CD4-positive, alpha-beta T cell (primary cell): ENCODE results near the gene A2M. TPM values are rescaled to one million over a fixed set of nuclear protein-coding genes. Genes with fewer than 3 reads are reported as not detected.

Experiments
- ATAC-seq: fragments of 200-7000 bp; cut with Tn5 transposase; one replicate; pipeline ENCODE4 v1.10.0; 2022; ENCODE audit warnings: mild to moderate bottlenecking; ENCODE audit not compliant: poor library complexity
- CTCF ChIA-PET: fragments of 350-600 bp; sonication (Branson Sonifier 250); formaldehyde crosslinking; loops from one replicate; lab custom pipeline; 2021; ENCODE audit warnings: antibody characterized with exemption, inconsistent platforms; lab: Charles Lee
- POLR2A ChIA-PET: fragments of 350-600 bp; sonication (Branson Sonifier 250); formaldehyde crosslinking; loops from one replicate; lab custom pipeline; 2021; ENCODE audit warnings: antibody characterized with exemption, inconsistent platforms; lab: Charles Lee
- DNase-seq, 14 experiments: peaks; one replicate each; pipeline ENCODE4 v3.0.0-alpha.2; 2013 to 2020; ENCODE audit warnings: mixed read lengths in 2 of 14
- H3K27ac ChIP-seq, 2 donors: one replicate each; pipeline versions ENCODE4 v1.5.1 to v1.7.0; 2013; ENCODE audit warnings: low read length in 2 of 2, low read depth in 1 of 2, mild to moderate bottlenecking in 1 of 2
- H3K27me3 ChIP-seq, 2 experiments: 1 replicate in 1 of 2; 2 replicates in 1 of 2; pipeline versions ENCODE4 v1.6.1 to v1.7.0; 2013; ENCODE audit warnings: low read length in 2 of 2, control low read depth in 1 of 2, mild to moderate bottlenecking in 1 of 2, moderate library complexity in 1 of 2; ENCODE audit not compliant: insufficient read depth in 2 of 2, control insufficient read depth in 1 of 2
- H3K36me3 ChIP-seq: one replicate; pipeline ENCODE4 v1.6.1; 2013; ENCODE audit warnings: low read length, control low read depth; ENCODE audit not compliant: insufficient read depth
- H3K4me1 ChIP-seq: one replicate; pipeline ENCODE4 v1.6.1; 2013; ENCODE audit warnings: low read length, control low read depth; ENCODE audit not compliant: insufficient read depth
- H3K4me3 ChIP-seq: one replicate; pipeline ENCODE4 v1.5.1; 2013; ENCODE audit warnings: mild to moderate bottlenecking, low read length, moderate library complexity
- H3K9me3 ChIP-seq, 2 experiments: 1 replicate in 1 of 2; 2 replicates in 1 of 2; pipeline versions ENCODE4 v1.6.1 to v1.7.0; 2013; ENCODE audit warnings: low read length in 2 of 2, mild to moderate bottlenecking in 2 of 2, control low read depth in 1 of 2, moderate library complexity in 1 of 2; ENCODE audit not compliant: control insufficient read depth in 1 of 2, insufficient read depth in 1 of 2
- H3K27ac Mint-ChIP-seq: one replicate; pipeline ENCODE4 v1.8.0; 2020; ENCODE audit warnings: mixed read lengths
- H3K27me3 Mint-ChIP-seq: one replicate; pipeline ENCODE4 v1.8.0; 2021; ENCODE audit warnings: mixed read lengths
- H3K36me3 Mint-ChIP-seq: one replicate; pipeline ENCODE4 v1.8.0; 2021; ENCODE audit warnings: low read depth, mixed read lengths
- H3K4me1 Mint-ChIP-seq: one replicate; pipeline ENCODE4 v1.8.0; 2021; ENCODE audit warnings: low read depth, mixed read lengths
- H3K4me3 Mint-ChIP-seq: one replicate; pipeline ENCODE4 v1.8.0; 2020; ENCODE audit warnings: mild to moderate bottlenecking, mixed read lengths
- H3K9me3 Mint-ChIP-seq: one replicate; pipeline ENCODE4 v1.8.0; 2020; ENCODE audit warnings: mixed read lengths
- CTCF ChIP-seq: fragments of 200-600 bp; IDR thresholded peaks from one replicate; pipeline ENCODE4 v1.8.0; 2022; ENCODE audit warnings: antibody characterized with exemption, mild to moderate bottlenecking
- intact Hi-C, 2 experiments: fragments of 100-400 bp; cut with DNase I in 1 of 2; cut with micrococcal nuclease in 1 of 2; formaldehyde crosslinking; loops; one replicate each; pipeline versions ENCODE4 v1.15.1 to v1.9.0; 2023 to 2025; cut with DNase I, micrococcal nuclease
- total RNA-seq, 174 experiments: library from RNA in 2 of 174; stranded (reverse) in 2 of 174; gene quantifications; one replicate each; pipeline ENCODE4 v1.2.3 and lab custom pipeline; 2021 to 2026

Gene A2M
- total RNA-seq, 2 experiments from 2014 or later: not detected

DNA sequence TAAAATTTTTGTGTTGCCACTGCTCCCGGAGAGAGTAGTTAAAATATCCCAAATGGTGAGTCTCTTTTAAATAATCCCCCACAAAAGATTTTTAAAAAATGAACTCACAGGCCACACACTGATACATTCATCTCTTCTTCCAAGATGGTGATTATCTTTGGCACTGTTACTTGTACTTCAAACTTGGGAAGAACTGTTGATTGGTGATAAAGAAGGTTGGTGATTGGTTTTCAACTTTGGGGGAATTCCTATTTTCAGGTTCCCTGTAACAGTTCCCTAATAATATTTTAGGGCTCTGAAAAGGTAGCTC lies 6.6 kb downstream of the A2M start:
- no peaks in the 10 kb centered on the region for H3K9me3 ChIP-seq
- H3K27me3 Mint-ChIP-seq: no peaks in the 10 kb centered on the region
- intact Hi-C loops: no loop called here
- H3K36me3 ChIP-seq: peaks cover 8% of the 10 kb centered on the region
- no peak overlapping the region for H3K27ac ChIP-seq
- no peaks in the 10 kb centered on the region for H3K4me1 Mint-ChIP-seq
- H3K4me3 ChIP-seq: no peak overlapping the region
- TF ChIP-seq CTCF: no peak
- CTCF ChIA-PET: no interaction called here
- H3K27me3 ChIP-seq: no peaks in the 10 kb centered on the region
- DNase-seq (no peak), ATAC-seq (no peak)
- H3K9me3 Mint-ChIP-seq: no peaks in the 10 kb centered on the region
- no peaks in the 10 kb centered on the region for H3K4me1 ChIP-seq
- POLR2A ChIA-PET: no interaction called here
- no peak overlapping the region for H3K27ac Mint-ChIP-seq
- H3K4me3 Mint-ChIP-seq: no peak overlapping the region
- no peaks in the 10 kb centered on the region for H3K36me3 Mint-ChIP-seq

DNA sequence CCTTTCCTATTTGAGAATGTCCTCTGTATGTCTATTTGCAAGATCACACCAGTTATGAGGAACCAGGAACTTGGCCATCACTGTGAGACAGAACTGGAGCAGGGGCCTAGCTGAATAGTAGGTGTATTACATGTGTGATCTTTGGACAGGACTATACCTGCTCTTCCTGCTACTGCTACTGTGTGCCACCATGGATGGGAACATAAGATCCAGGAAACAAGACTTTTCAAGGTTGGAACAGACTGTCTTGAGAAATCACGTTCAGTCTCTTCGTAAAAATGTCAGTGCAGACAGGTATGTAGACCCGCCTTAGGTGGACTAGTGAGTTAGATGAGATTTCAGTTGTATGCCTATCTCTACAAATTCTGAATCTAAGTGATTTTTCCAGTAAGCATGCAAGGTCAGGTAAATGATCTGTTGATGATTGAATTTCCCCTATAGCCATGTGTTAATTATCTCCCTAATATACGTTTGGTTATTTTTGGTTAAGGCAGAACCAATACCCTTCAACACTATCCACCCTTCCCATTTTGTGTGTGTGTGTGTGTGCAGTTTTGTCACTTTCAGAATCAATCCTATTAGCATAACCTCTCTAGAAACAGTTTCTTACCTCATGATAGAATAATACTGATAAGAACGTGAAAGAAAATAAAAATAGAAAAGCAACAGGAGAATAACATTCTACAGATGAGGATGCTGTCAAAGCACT lies 7.1 kb downstream of the A2M start:
- H3K9me3 Mint-ChIP-seq: no peaks in the 10 kb centered on the region
- H3K4me3 Mint-ChIP-seq: no peak overlapping the region
- Histone ChIP-seq H3K4me3 (no peak overlapping the region), H3K36me3 (peaks cover 8% of the 10 kb centered on the region), H3K27me3 (no peaks in the 10 kb centered on the region), H3K27ac (no peak overlapping the region), H3K4me1 (no peaks in the 10 kb centered on the region), H3K9me3 (no peaks in the 10 kb centered on the region)
- intact Hi-C loops: no loop called here
- no peaks in the 10 kb centered on the region for H3K27me3 Mint-ChIP-seq
- POLR2A ChIA-PET: no interaction called here
- no peaks in the 10 kb centered on the region for H3K36me3 Mint-ChIP-seq
- ATAC-seq (no peak), DNase-seq (no peak)
- CTCF ChIA-PET: no interaction called here
- no peaks in the 10 kb centered on the region for H3K4me1 Mint-ChIP-seq
- H3K27ac Mint-ChIP-seq: no peak overlapping the region
- TF ChIP-seq CTCF: no peak

DNA sequence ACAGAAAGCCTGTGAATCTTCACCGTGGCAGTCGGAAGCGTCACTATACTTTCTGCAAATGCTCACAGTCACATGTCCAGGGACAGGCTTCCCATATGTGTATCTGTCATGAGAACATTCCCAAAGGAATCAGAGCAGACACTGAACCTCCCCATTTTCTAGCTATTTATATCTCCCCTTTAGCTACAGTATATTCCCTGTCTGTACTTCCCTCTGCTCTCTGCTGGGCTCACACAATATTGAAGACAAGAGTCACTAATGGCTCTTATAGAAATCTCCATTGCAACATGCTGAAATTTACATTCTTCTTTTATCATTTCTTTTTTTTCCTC lies 8.2 kb downstream of the A2M start:
- intact Hi-C loops: no loop called here
- no peaks in the 10 kb centered on the region for H3K9me3 Mint-ChIP-seq
- no peaks in the 10 kb centered on the region for H3K36me3 Mint-ChIP-seq

More for the DNA sequence above, 8.2 kb downstream of the A2M start:
- no peak overlapping the region for H3K27ac ChIP-seq
- H3K4me3 Mint-ChIP-seq: no peak overlapping the region
- no peaks in the 10 kb centered on the region for H3K4me1 Mint-ChIP-seq
- H3K36me3 ChIP-seq: peaks cover 2% of the 10 kb centered on the region
- H3K27me3 ChIP-seq: no peaks in the 10 kb centered on the region
- no peaks in the 10 kb centered on the region for H3K9me3 ChIP-seq
- H3K4me1 ChIP-seq: no peaks in the 10 kb centered on the region
- no peak overlapping the region for H3K27ac Mint-ChIP-seq
- ChIA-PET CTCF (no interaction called here), POLR2A (no interaction called here)
- H3K27me3 Mint-ChIP-seq: no peaks in the 10 kb centered on the region
- no peak for ATAC-seq
- no peak for DNase-seq
- H3K4me3 ChIP-seq: no peak overlapping the region
- TF ChIP-seq CTCF: no peak
